ENCODE results near the gene XPNPEP1.

DNA sequence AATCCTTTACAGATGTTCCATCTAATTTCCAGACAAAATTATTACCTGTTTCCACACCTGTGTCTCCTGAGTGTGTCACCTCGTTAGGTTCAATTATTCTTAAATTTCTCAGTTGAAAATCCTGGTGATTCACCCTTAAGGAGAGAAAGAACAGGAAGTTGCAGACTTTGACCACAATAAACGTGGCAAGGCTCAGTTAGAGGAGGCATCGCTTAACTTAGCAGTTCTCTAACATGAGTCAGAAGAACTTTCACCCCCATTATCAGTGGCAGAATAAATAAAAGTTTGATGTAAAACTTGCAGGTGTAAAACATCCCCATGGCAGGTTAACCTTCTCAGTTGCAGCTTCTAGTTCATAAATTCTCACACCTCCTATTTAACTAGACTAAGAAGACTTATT, 8.3 kb downstream of the XPNPEP1 start:
- TF ChIP-seq POLR2A (IDR thresholded peaks at IDR 0.05), result peak in 2 of 3 donors; percentile 71 to 82
- TF ChIP-seq, protein P1, sequence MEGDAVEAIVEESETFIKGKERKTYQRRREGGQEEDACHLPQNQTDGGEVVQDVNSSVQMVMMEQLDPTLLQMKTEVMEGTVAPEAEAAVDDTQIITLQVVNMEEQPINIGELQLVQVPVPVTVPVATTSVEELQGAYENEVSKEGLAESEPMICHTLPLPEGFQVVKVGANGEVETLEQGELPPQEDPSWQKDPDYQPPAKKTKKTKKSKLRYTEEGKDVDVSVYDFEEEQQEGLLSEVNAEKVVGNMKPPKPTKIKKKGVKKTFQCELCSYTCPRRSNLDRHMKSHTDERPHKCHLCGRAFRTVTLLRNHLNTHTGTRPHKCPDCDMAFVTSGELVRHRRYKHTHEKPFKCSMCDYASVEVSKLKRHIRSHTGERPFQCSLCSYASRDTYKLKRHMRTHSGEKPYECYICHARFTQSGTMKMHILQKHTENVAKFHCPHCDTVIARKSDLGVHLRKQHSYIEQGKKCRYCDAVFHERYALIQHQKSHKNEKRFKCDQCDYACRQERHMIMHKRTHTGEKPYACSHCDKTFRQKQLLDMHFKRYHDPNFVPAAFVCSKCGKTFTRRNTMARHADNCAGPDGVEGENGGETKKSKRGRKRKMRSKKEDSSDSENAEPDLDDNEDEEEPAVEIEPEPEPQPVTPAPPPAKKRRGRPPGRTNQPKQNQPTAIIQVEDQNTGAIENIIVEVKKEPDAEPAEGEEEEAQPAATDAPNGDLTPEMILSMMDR (IDR thresholded peaks at IDR 0.05), result no peak
